ENCODE results near the gene ARHGAP15. TPM values are rescaled to one million over a fixed set of nuclear protein-coding genes. Genes with fewer than 3 reads are reported as not detected.

The ARHGAP15 gene
- total and polyA plus RNA-seq, 3 experiments from 2014 or later, result 41.3 to 328 (median 41.4) TPM

GRCh38 chr2:143453981-143454511 lies 324.8 kb downstream of the ARHGAP15 start:
- Histone ChIP-seq H3K4me1 (ENCODE audit: insufficient read depth, low read length) (peaks cover 12% of the 10 kb centered on the region), H3K36me3 (ENCODE audit: insufficient read depth, low read length) (no peaks in the 10 kb centered on the region), H3K9me3 (ENCODE audit: low read length) (no peaks in the 10 kb centered on the region), H3K27me3 (ENCODE audit: insufficient read depth, low read length, poor library complexity, severe bottlenecking) (no peaks in the 10 kb centered on the region), H3K4me3 (ENCODE audit: low read length) (no peak overlapping the region), H3K27ac (ENCODE audit: low read depth, low read length) (no peak overlapping the region)
- DNase-seq, result no peak
- no peak overlapping the region for H3K27ac Mint-ChIP-seq
- H3K4me3 Mint-ChIP-seq, result no peak overlapping the region
- peaks cover 4 to 24% (median 12%) of the 10 kb centered on the region in 3 donors for H3K36me3 Mint-ChIP-seq
- ChIA-PET POLR2A (interaction anchor here (0.5 to 0.7 kb wide), 2 partner anchors 9 to 261 kb away, joined by 3 to 4 read pairs; no protein-coding TSS in a partner anchor), CTCF (no interaction called here)
- H3K27me3 Mint-ChIP-seq, result no peaks in the 10 kb centered on the region
- H3K4me1 Mint-ChIP-seq, result peaks cover 67 to 73% (median 70%) of the 10 kb centered on the region in 3 donors
- H3K9me3 Mint-ChIP-seq, result no peaks in the 10 kb centered on the region

- Histone ChIP-seq H3K9me3 (ENCODE audit: low read length) (no peaks in the 10 kb centered on the region), H3K36me3 (ENCODE audit: insufficient read depth, low read length) (no peaks in the 10 kb centered on the region), H3K4me1 (ENCODE audit: insufficient read depth, low read length) (peaks cover 12% of the 10 kb centered on the region), H3K4me3 (ENCODE audit: low read length) (no peak overlapping the region), H3K27me3 (ENCODE audit: insufficient read depth, low read length, poor library complexity, severe bottlenecking) (no peaks in the 10 kb centered on the region), H3K27ac (ENCODE audit: low read depth, low read length) (no peak overlapping the region)
- CTCF ChIA-PET, result interaction anchor here (0.5 kb wide), 1 partner anchor 370 kb away, joined by 3 read pairs; no protein-coding TSS in a partner anchor
- POLR2A ChIA-PET, result no interaction called here
- Mint-ChIP-seq H3K9me3 (no peaks in the 10 kb centered on the region), H3K4me3 (no peak overlapping the region), H3K27ac (no peak overlapping the region), H3K36me3 (peaks cover 9 to 28% (median 12%) of the 10 kb centered on the region in 3 donors), H3K27me3 (no peaks in the 10 kb centered on the region), H3K4me1 (peaks cover 59 to 66% (median 60%) of the 10 kb centered on the region in 3 donors)
- DNase-seq, result no peak
Measured at GRCh38 chr2:143455317-143455716, 326.1 kb downstream of the ARHGAP15 start.

GRCh38 chr2:143458258-143459190 lies 329.3 kb downstream of the ARHGAP15 start:
- Mint-ChIP-seq H3K27ac (peak overlapping the region in 2 of 8 donors; percentile 33 to 38), H3K27me3 (no peaks in the 10 kb centered on the region), H3K36me3 (peaks cover 11 to 36% (median 12%) of the 10 kb centered on the region in 3 donors), H3K4me3 (no peak overlapping the region), H3K4me1 (peaks cover 38 to 53% (median 41%) of the 10 kb centered on the region in 3 donors), H3K9me3 (no peaks in the 10 kb centered on the region)
- H3K4me1 ChIP-seq (ENCODE audit: insufficient read depth, low read length), result no peaks in the 10 kb centered on the region
- CTCF ChIA-PET, result no interaction called here
- no peak overlapping the region for H3K4me3 ChIP-seq (ENCODE audit: low read length)
- H3K9me3 ChIP-seq (ENCODE audit: low read length), result no peaks in the 10 kb centered on the region
- no peaks in the 10 kb centered on the region for H3K36me3 ChIP-seq (ENCODE audit: insufficient read depth, low read length)
- H3K27ac ChIP-seq (ENCODE audit: low read depth, low read length), result no peak overlapping the region
- no peak for DNase-seq
- POLR2A ChIA-PET, result no interaction called here
- H3K27me3 ChIP-seq (ENCODE audit: insufficient read depth, low read length, poor library complexity, severe bottlenecking), result no peaks in the 10 kb centered on the region

GRCh38 chr2:143460382-143460781 lies 331.2 kb downstream of the ARHGAP15 start:
- no peaks in the 10 kb centered on the region for H3K9me3 ChIP-seq (ENCODE audit: low read length)
- no peak overlapping the region for H3K4me3 Mint-ChIP-seq
- peaks cover 5 to 31% (median 7%) of the 10 kb centered on the region in 3 donors for H3K36me3 Mint-ChIP-seq
- H3K36me3 ChIP-seq (ENCODE audit: insufficient read depth, low read length), result no peaks in the 10 kb centered on the region
- no peaks in the 10 kb centered on the region for H3K27me3 Mint-ChIP-seq
- no peak overlapping the region for H3K27ac ChIP-seq (ENCODE audit: low read depth, low read length)
- H3K4me3 ChIP-seq (ENCODE audit: low read length), result no peak overlapping the region
- no peaks in the 10 kb centered on the region for H3K9me3 Mint-ChIP-seq
- CTCF ChIA-PET, result no interaction called here
- H3K27me3 ChIP-seq (ENCODE audit: insufficient read depth, low read length, poor library complexity, severe bottlenecking), result no peaks in the 10 kb centered on the region
- H3K4me1 Mint-ChIP-seq, result peaks cover 25 to 43% (median 37%) of the 10 kb centered on the region in 3 donors
- DNase-seq, result no peak
- POLR2A ChIA-PET, result no interaction called here
- no peaks in the 10 kb centered on the region for H3K4me1 ChIP-seq (ENCODE audit: insufficient read depth, low read length)
- H3K27ac Mint-ChIP-seq, result peak overlapping the region in 1 of 8 donors; percentile 71

- Mint-ChIP-seq H3K4me1 (peaks cover 28 to 62% (median 60%) of the 10 kb centered on the region in 3 donors), H3K9me3 (no peaks in the 10 kb centered on the region), H3K36me3 (peaks cover 3 to 28% (median 9%) of the 10 kb centered on the region in 3 donors), H3K27ac (peak overlapping the region in 1 of 8 donors; percentile 68), H3K27me3 (no peaks in the 10 kb centered on the region), H3K4me3 (no peak overlapping the region)
- POLR2A ChIA-PET, result no interaction called here
- Histone ChIP-seq H3K9me3 (ENCODE audit: low read length) (no peaks in the 10 kb centered on the region), H3K27me3 (ENCODE audit: insufficient read depth, low read length, poor library complexity, severe bottlenecking) (no peaks in the 10 kb centered on the region), H3K36me3 (ENCODE audit: insufficient read depth, low read length) (no peaks in the 10 kb centered on the region), H3K27ac (ENCODE audit: low read depth, low read length) (no peak overlapping the region), H3K4me1 (ENCODE audit: insufficient read depth, low read length) (no peaks in the 10 kb centered on the region), H3K4me3 (ENCODE audit: low read length) (no peak overlapping the region)
- DNase-seq, result no peak
- CTCF ChIA-PET, result no interaction called here
Measured at GRCh38 chr2:143463719-143464118, 334.5 kb downstream of the ARHGAP15 start.

- no peaks in the 10 kb centered on the region for H3K9me3 Mint-ChIP-seq
- no peak overlapping the region for H3K27ac Mint-ChIP-seq
- peaks cover 29 to 63% (median 61%) of the 10 kb centered on the region in 3 donors for H3K4me1 Mint-ChIP-seq
Measured at GRCh38 chr2:143466391-143466790, 337.2 kb downstream of the ARHGAP15 start.

GRCh38 chr2:143467011-143467410 lies 337.8 kb downstream of the ARHGAP15 start:
- Histone ChIP-seq H3K27ac (ENCODE audit: low read depth, low read length) (no peak overlapping the region), H3K4me3 (ENCODE audit: low read length) (no peak overlapping the region), H3K36me3 (ENCODE audit: insufficient read depth, low read length) (peaks cover 4% of the 10 kb centered on the region), H3K9me3 (ENCODE audit: low read length) (no peaks in the 10 kb centered on the region), H3K4me1 (ENCODE audit: insufficient read depth, low read length) (no peaks in the 10 kb centered on the region), H3K27me3 (ENCODE audit: insufficient read depth, low read length, poor library complexity, severe bottlenecking) (no peaks in the 10 kb centered on the region)
- Mint-ChIP-seq H3K9me3 (no peaks in the 10 kb centered on the region), H3K4me1 (peaks cover 31 to 69% (median 60%) of the 10 kb centered on the region in 3 donors), H3K36me3 (peaks cover 0 to 24% (median 8%) of the 10 kb centered on the region in 3 donors), H3K4me3 (no peak overlapping the region), H3K27me3 (no peaks in the 10 kb centered on the region), H3K27ac (peak overlapping the region in 1 of 8 donors; percentile 36)
- POLR2A ChIA-PET, result no interaction called here
- CTCF ChIA-PET, result no interaction called here
- no peak for DNase-seq

More at GRCh38 chr2:143466391-143466790, 337.2 kb downstream of the ARHGAP15 start:
- H3K9me3 ChIP-seq (ENCODE audit: low read length), result no peaks in the 10 kb centered on the region
- H3K27ac ChIP-seq (ENCODE audit: low read depth, low read length), result no peak overlapping the region
- CTCF ChIA-PET, result no interaction called here
- peaks cover 0 to 19% (median 8%) of the 10 kb centered on the region in 3 donors for H3K36me3 Mint-ChIP-seq
- no peak for DNase-seq
- H3K36me3 ChIP-seq (ENCODE audit: insufficient read depth, low read length), result no peaks in the 10 kb centered on the region
- H3K27me3 ChIP-seq (ENCODE audit: insufficient read depth, low read length, poor library complexity, severe bottlenecking), result no peaks in the 10 kb centered on the region
- POLR2A ChIA-PET, result no interaction called here
- H3K27me3 Mint-ChIP-seq, result no peaks in the 10 kb centered on the region
- no peak overlapping the region for H3K4me3 Mint-ChIP-seq
- no peaks in the 10 kb centered on the region for H3K4me1 ChIP-seq (ENCODE audit: insufficient read depth, low read length)
- no peak overlapping the region for H3K4me3 ChIP-seq (ENCODE audit: low read length)

GRCh38 chr2:143468341-143468888 lies 339.2 kb downstream of the ARHGAP15 start:
- no peaks in the 10 kb centered on the region for H3K4me1 ChIP-seq (ENCODE audit: insufficient read depth, low read length)
- H3K27me3 ChIP-seq (ENCODE audit: insufficient read depth, low read length, poor library complexity, severe bottlenecking), result no peaks in the 10 kb centered on the region
- H3K36me3 ChIP-seq (ENCODE audit: insufficient read depth, low read length), result peaks cover 4% of the 10 kb centered on the region
- Mint-ChIP-seq H3K4me1 (peaks cover 34 to 64% (median 58%) of the 10 kb centered on the region in 3 donors), H3K9me3 (no peaks in the 10 kb centered on the region), H3K4me3 (no peak overlapping the region), H3K27ac (peak overlapping the region in 1 of 8 donors; percentile 27), H3K36me3 (peaks cover 0 to 33% (median 14%) of the 10 kb centered on the region in 3 donors), H3K27me3 (no peaks in the 10 kb centered on the region)
- no peak for DNase-seq
- POLR2A ChIA-PET, result no interaction called here
- no peak overlapping the region for H3K4me3 ChIP-seq (ENCODE audit: low read length)
- CTCF ChIA-PET, result no interaction called here
- no peaks in the 10 kb centered on the region for H3K9me3 ChIP-seq (ENCODE audit: low read length)
- no peak overlapping the region for H3K27ac ChIP-seq (ENCODE audit: low read depth, low read length)

Measured in CD8-positive, alpha-beta memory T cell (primary cell).